ENCODE measurements around the gene ADAMTS15.
"Not testable (repeated sequence)": the region's sequence is repeated elsewhere in the genome, so short reads cannot be mapped to it uniquely, and the experiment has no call there.

The ADAMTS15 gene

GRCh38 chr11:130433357-130433756, 15.1 kb upstream of the ADAMTS15 start:
- Histone ChIP-seq H3K36me3 (no peaks in the 10 kb centered on the region), H3K9me3 (no peaks in the 10 kb centered on the region), H3K27ac (no peak overlapping the region), H3K9ac (no peak overlapping the region), H3K27me3 (peaks cover 26% of the 10 kb centered on the region), H3K4me3 (no peak overlapping the region), H3K4me1 (peaks cover 37% of the 10 kb centered on the region), H3K4me2 (no peak overlapping the region), H4K20me1 (peaks cover 22% of the 10 kb centered on the region)
- TF ChIP-seq Cebpa-rat (IDR thresholded peaks at IDR 0.05), result no peak

DNA sequence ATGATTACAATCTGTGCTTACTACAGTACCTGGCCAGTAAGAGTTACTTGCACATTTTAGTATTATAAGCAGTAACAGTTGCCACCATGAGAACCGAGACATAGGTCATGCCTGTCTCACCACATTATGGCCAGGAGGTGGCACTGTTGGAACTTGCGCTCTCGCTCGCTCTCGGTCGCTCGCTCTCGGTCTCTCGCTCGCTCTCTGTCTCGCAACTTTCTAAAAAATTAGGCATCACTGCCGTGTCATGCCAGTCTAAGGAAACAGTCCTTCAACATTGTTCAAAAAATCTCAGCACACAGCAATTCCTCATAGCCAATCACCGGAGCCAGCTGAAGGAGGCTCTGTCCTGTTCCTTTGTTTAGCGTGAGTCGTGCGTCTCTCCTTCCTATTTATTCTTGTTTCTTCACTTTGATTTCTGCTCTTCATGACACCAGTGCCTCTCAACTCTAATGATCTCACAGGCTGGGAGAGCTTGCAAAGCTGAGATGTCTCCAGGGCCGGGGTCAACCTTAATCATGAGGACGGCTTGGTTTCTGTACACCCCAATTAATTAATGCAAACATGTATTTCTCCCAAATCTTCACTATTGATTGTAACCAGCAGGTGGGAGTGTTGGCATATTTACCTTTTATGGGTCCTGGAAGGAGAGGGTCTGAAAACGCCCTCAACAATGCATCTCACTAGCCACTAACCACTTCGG, 13.8 kb upstream of the ADAMTS15 start:
- peaks cover 46% of the 10 kb centered on the region for H3K4me1 ChIP-seq
- H3K36me3 ChIP-seq, result no peaks in the 10 kb centered on the region
- H3K4me3 ChIP-seq, result peak overlapping the region; percentile 69
- no peak for TF ChIP-seq Cebpa-rat (IDR thresholded peaks at IDR 0.05)
- H3K4me2 ChIP-seq, result peak overlapping the region; percentile 85
- H3K9me3 ChIP-seq, result no peaks in the 10 kb centered on the region
- H3K27ac ChIP-seq, result no peak overlapping the region
- peaks cover 13% of the 10 kb centered on the region for H3K27me3 ChIP-seq
- H4K20me1 ChIP-seq, result peaks cover 8% of the 10 kb centered on the region
- H3K9ac ChIP-seq, result peak overlapping the region; percentile 68; the same call in 1 of the 2 replicates

DNA sequence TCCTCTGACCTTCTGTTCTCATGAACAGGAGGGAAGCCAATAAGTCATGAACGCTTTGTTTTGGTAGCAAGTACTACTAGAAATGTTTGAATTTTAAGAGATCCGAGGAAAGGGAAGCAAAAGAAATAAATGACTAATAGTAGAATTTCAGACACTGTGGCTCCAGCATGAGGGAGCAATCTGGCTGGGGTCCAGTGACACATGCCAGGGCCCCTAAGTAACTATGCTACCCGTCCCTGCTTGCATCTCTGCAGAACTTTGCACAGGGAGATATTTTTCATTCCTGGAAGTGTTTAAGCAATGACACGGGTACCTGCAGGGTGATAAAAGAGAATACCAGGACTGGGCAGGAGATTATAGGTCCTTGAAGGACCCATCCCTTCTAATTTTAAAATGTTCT, 12.8 kb upstream of the ADAMTS15 start:
- H3K27ac ChIP-seq, result no peak overlapping the region

DNA sequence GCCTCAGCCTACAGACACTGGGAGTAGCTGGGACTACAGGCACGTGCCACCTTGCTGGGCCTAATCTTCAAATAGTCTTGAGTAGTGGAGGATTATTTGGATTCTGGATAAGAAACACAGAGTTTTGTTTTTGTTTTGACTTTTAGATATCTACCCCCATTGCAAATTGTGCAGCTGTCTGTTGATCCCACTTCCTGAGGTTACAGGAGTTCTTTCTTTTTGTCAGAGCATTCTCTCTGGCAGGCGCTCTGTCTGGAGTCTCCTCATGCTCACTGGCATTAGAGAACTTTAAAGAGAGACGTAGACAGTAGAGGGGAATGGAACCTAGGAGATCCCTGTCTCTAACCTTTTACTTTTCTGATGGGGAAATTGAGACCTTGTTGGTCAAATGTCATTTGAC, 12.3 kb upstream of the ADAMTS15 start:
- Histone ChIP-seq H3K4me3 (no peak overlapping the region), H4K20me1 (no peaks in the 10 kb centered on the region), H3K27me3 (no peaks in the 10 kb centered on the region), H3K9me3 (peaks cover 1% of the 10 kb centered on the region; the same call in 1 of the 2 replicates), H3K27ac (no peak overlapping the region), H3K9ac (no peak overlapping the region), H3K4me1 (peaks cover 52% of the 10 kb centered on the region), H3K36me3 (no peaks in the 10 kb centered on the region), H3K4me2 (peak overlapping the region; percentile 87)
- no peak for TF ChIP-seq Cebpa-rat (IDR thresholded peaks at IDR 0.05)

More for the DNA sequence above, 12.8 kb upstream of the ADAMTS15 start:
- Histone ChIP-seq H3K36me3 (no peaks in the 10 kb centered on the region), H3K4me3 (no peak overlapping the region), H3K9ac (no peak overlapping the region), H3K27me3 (peaks cover 3% of the 10 kb centered on the region), H3K4me2 (peak overlapping the region; percentile 87; the same call in 1 of the 2 replicates), H3K9me3 (no peaks in the 10 kb centered on the region), H3K4me1 (peaks cover 52% of the 10 kb centered on the region), H4K20me1 (no peaks in the 10 kb centered on the region)
- TF ChIP-seq Cebpa-rat (IDR thresholded peaks at IDR 0.05), result no peak

DNA sequence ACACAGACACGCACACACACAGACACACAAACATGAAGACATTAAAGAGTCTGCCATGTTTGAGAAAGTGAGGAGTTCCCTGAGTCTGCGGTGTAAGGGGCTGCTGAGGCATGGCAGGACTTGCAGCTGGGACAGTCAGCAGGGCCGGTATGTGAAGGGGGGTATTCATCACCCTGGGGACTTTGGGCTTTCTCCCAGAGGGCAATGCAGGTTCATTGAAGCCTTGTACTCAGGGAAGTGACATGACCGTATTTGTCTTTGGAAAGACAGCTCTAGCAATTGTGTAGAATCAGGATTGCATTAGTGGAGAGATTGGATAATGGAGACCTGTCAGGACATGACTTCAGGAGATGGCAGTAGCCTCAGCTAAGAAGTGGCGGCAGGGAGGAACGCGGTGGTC, 10.6 kb upstream of the ADAMTS15 start:
- Histone ChIP-seq H3K4me3 (no peak overlapping the region), H3K27me3 (no peaks in the 10 kb centered on the region), H3K4me1 (peaks cover 52% of the 10 kb centered on the region), H3K9ac (no peak overlapping the region), H3K27ac (peak overlapping the region; percentile 27; the same call in 1 of the 2 replicates), H3K9me3 (peaks cover 6% of the 10 kb centered on the region; the same call in 1 of the 2 replicates), H3K4me2 (peak overlapping the region; percentile 87), H4K20me1 (no peaks in the 10 kb centered on the region), H3K36me3 (no peaks in the 10 kb centered on the region)
- TF ChIP-seq Cebpa-rat (IDR thresholded peaks at IDR 0.05), result no peak

- H3K9ac ChIP-seq, H3K9me3 ChIP-seq, H4K20me1 ChIP-seq, H3K36me3 ChIP-seq, H3K27me3 ChIP-seq: not testable (repeated sequence)
- Histone ChIP-seq H3K27ac (peak overlapping the region; percentile 27; the same call in 1 of the 2 replicates), H3K4me1 (peaks cover 52% of the 10 kb centered on the region), H3K4me2 (peak overlapping the region; percentile 87), H3K4me3 (0 out of 2 replicates have a peak overlapping the region, but pooled peaks have one; percentile 13)
Observed at GRCh38 chr11:130438401-130439159, 9.9 kb upstream of the ADAMTS15 start.

DNA sequence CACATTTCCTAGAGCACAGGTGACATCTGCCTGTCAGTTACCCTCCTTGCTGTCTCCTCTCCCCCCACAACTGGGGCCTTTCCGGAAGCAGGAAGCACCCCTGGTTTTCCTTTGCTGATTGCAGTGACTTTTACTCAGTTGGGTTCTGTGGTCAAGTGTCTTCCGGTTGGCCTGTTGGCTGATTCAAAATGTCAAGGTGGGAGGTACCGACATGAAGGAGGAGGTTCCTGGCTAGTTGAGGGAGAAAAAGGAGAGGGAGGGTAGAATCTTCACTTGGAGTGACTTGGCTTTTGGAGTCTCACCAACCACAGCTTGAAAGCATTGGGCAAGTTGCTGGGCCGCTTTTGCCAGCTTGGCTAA, 9.3 kb upstream of the ADAMTS15 start:
- H3K4me3 ChIP-seq, result 0 out of 2 replicates have a peak overlapping the region, but pooled peaks have one; percentile 13
- TF ChIP-seq Cebpa-rat (IDR thresholded peaks at IDR 0.05), result no peak
- H3K9me3 ChIP-seq, result peaks cover 6% of the 10 kb centered on the region; the same call in 1 of the 2 replicates
- H3K27me3 ChIP-seq, result no peaks in the 10 kb centered on the region
- no peaks in the 10 kb centered on the region for H4K20me1 ChIP-seq
- peak overlapping the region; percentile 87 for H3K4me2 ChIP-seq
- peaks cover 52% of the 10 kb centered on the region for H3K4me1 ChIP-seq
- H3K36me3 ChIP-seq, result no peaks in the 10 kb centered on the region
- H3K27ac ChIP-seq, result no peak overlapping the region
- H3K9ac ChIP-seq, result no peak overlapping the region

- Histone ChIP-seq H3K36me3 (no peaks in the 10 kb centered on the region), H3K9ac (no peak overlapping the region), H3K27me3 (no peaks in the 10 kb centered on the region), H3K4me1 (peaks cover 52% of the 10 kb centered on the region), H3K4me3 (no peak overlapping the region), H4K20me1 (no peaks in the 10 kb centered on the region), H3K9me3 (peaks cover 6% of the 10 kb centered on the region; the same call in 1 of the 2 replicates), H3K27ac (no peak overlapping the region), H3K4me2 (peak overlapping the region; percentile 87)
- TF ChIP-seq Cebpa-rat (IDR thresholded peaks at IDR 0.05), result no peak
Observed at GRCh38 chr11:130439876-130440275, 8.6 kb upstream of the ADAMTS15 start.

DNA sequence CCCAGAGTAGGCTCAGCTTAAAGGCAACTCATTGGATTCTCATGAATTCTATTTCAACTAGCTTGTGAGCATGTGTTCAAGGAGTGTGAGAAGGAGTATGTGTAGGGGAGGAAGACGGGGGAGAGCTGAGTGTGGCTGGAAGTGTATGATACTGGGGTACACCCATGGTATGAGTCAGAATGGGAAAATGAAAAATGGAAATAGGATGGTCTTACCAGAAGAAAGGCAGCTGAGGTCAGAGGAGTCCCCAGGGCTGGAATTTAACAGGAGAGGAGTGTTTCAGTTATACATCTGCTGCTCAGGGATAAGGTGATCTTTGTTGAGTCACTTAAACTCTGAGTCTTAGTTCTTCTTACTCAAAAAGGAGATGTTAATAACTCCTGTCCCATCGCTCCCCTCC, 6.7 kb upstream of the ADAMTS15 start:
- Histone ChIP-seq H3K9ac (no peak overlapping the region), H3K4me3 (no peak overlapping the region), H4K20me1 (no peaks in the 10 kb centered on the region), H3K27me3 (no peaks in the 10 kb centered on the region), H3K27ac (no peak overlapping the region), H3K36me3 (no peaks in the 10 kb centered on the region), H3K4me2 (no peak overlapping the region), H3K9me3 (peaks cover 6% of the 10 kb centered on the region; the same call in 1 of the 2 replicates), H3K4me1 (peaks cover 35% of the 10 kb centered on the region)
- TF ChIP-seq Cebpa-rat (IDR thresholded peaks at IDR 0.05), result no peak

DNA sequence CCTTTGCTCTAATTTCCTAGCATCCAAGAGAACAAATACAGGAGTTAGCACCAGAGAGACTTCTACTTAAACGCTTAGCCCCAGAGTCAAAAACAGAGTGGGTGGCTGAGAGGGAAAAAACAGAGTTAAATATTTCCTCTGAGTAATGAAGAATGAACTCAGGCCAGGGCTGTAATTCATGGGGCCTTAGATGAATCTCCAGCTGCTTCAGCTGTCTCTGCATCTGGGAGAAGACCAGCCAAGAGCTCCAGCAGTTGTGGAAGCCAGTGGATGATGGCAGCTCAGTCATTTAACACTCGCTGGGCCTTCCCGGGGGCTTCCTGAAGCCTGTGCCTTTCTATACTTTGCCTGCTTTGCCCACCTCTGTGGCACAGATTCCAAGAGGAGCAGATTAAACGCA, 5.7 kb upstream of the ADAMTS15 start:
- H3K9me3 ChIP-seq, result peaks cover 6% of the 10 kb centered on the region; the same call in 1 of the 2 replicates
- H3K4me3 ChIP-seq, result no peak overlapping the region
- H3K4me2 ChIP-seq, result no peak overlapping the region
- H3K27me3 ChIP-seq, result no peaks in the 10 kb centered on the region
- H3K9ac ChIP-seq, result no peak overlapping the region
- H3K4me1 ChIP-seq, result peaks cover 25% of the 10 kb centered on the region
- no peaks in the 10 kb centered on the region for H4K20me1 ChIP-seq
- no peak for TF ChIP-seq Cebpa-rat (IDR thresholded peaks at IDR 0.05)
- no peak overlapping the region for H3K27ac ChIP-seq
- no peaks in the 10 kb centered on the region for H3K36me3 ChIP-seq
